K562 (cell line): Measurements from ENCODE around the gene CAPN14. TPM values are rescaled to one million over a fixed set of nuclear protein-coding genes. Genes with fewer than 3 reads are reported as not detected.
A peak's percentile ranks its signal among the peaks of the same experiment; 100 is the strongest.

Source experiments
- ATAC-seq: fragments of 200-7000 bp; cut with Tn5 transposase; 3 replicates; pipeline ENCODE4 v1.9.1; 2020; ENCODE audit warnings: moderate library complexity
- BruUV-seq: library from RNA; stranded (reverse); fragments of 400-500 nt; replicated peaks from 2 replicates; lab custom pipeline; 2021; lab: Mats Ljungman, UMichigan
- CTCF ChIA-PET: fragments of 300-600 bp; formaldehyde crosslinking; extraction: SDS; loops from one replicate; lab custom pipeline; 2021; ENCODE audit warnings: low intra/inter-chr PET ratio; lab: Yijun Ruan, JAX
- POLR2A ChIA-PET: fragments of 300-600, 350-650 bp; sonication (Branson Sonifier 250); formaldehyde crosslinking; extraction: SDS; loops from one replicate; lab custom pipeline; 2021; ENCODE audit warnings: antibody characterized with exemption, inconsistent platforms; lab: Yijun Ruan, JAX
- DNase-seq, 4 experiments: peaks; one replicate each; pipeline versions ENCODE4 v3.0.0 to v3.0.0-alpha.2; 2011 to 2018; ENCODE audit warnings: low spot score in 3 of 4, mixed read lengths in 3 of 4; ENCODE audit errors: extremely low read depth in 1 of 4
- FAIRE-seq: peaks from 2 replicates; lab custom pipeline; 2011; peaks lifted over from hg19 to GRCh38; lab: Jason Lieb, UNC
- H2AFZ ChIP-seq: 2 replicates; pipeline ENCODE4 v1.6.0; 2011; ENCODE audit warnings: low read depth, low read length, control low read depth, inconsistent platforms
- H3K27ac ChIP-seq: fragments of 200-600 bp; 3 replicates; pipeline ENCODE4 v1.8.0; 2011; ENCODE audit warnings: low read depth, mild to moderate bottlenecking, control low read depth, inconsistent platforms, low read length, moderate library complexity, mixed read lengths; ENCODE audit errors: extremely low read depth
- H3K27me3 ChIP-seq, 2 experiments: fragments of 300-600 bp in 1 of 2; 2 replicates in 1 of 2; 3 replicates in 1 of 2; pipeline versions ENCODE4 v1.6.0 to v1.8.0; 2011; ENCODE audit warnings: inconsistent platforms in 2 of 2, low read length in 2 of 2, mild to moderate bottlenecking in 1 of 2, mixed read lengths in 1 of 2, moderate library complexity in 1 of 2; ENCODE audit not compliant: control insufficient read depth in 2 of 2, insufficient read depth in 2 of 2
- H3K36me3 ChIP-seq: fragments of 300-600 bp; 3 replicates; pipeline ENCODE4 v1.8.0; 2011; ENCODE audit warnings: mild to moderate bottlenecking, low read length, inconsistent platforms; ENCODE audit not compliant: control insufficient read depth, insufficient read depth
- H3K4me1 ChIP-seq, 2 experiments: fragments of 200-600 bp in 1 of 2; replicated peaks in 1 of 2; 2 replicates in 1 of 2; 3 replicates in 1 of 2; pipeline versions ENCODE4 v1.5.1 to v1.8.0; 2011; ENCODE audit warnings: inconsistent platforms in 2 of 2, low read length in 2 of 2, mild to moderate bottlenecking in 1 of 2, mixed read lengths in 1 of 2, moderate library complexity in 1 of 2; ENCODE audit not compliant: control insufficient read depth in 2 of 2, insufficient read depth in 2 of 2
- H3K4me2 ChIP-seq: 2 replicates; pipeline ENCODE4 v1.6.1; 2011; ENCODE audit warnings: low read length, control low read depth, inconsistent platforms, mixed read lengths; ENCODE audit not compliant: insufficient read depth
- H3K4me3 ChIP-seq: fragments of 200-600 bp; sonication (generic), shearing (Covaris generic); 2 replicates; pipeline ENCODE4 v1.5.1; 2016; ENCODE audit warnings: control low read depth, inconsistent platforms
- H3K79me2 ChIP-seq: fragments of 200-600 bp; 3 replicates; pipeline ENCODE4 v1.8.0; 2011; ENCODE audit warnings: low read length, inconsistent platforms; ENCODE audit not compliant: control insufficient read depth, insufficient read depth
- H3K9ac ChIP-seq, 2 experiments: 2 replicates each; pipeline versions ENCODE4 v1.6.0 to v1.6.1; 2011; ENCODE audit warnings: low read depth in 2 of 2, low read length in 2 of 2, control low read depth in 1 of 2, inconsistent platforms in 1 of 2, mild to moderate bottlenecking in 1 of 2, mixed read lengths in 1 of 2; ENCODE audit not compliant: insufficient read depth in 1 of 2
- H3K9me1 ChIP-seq: one replicate; pipeline ENCODE4 v1.6.0; 2011; ENCODE audit warnings: inconsistent platforms, mild to moderate bottlenecking, low read length, moderate library complexity; ENCODE audit not compliant: control insufficient read depth, insufficient read depth
- H3K9me3 ChIP-seq: replicated peaks from 2 replicates; pipeline ENCODE4 v1.5.1; 2011; ENCODE audit warnings: low read depth, low read length, inconsistent platforms; ENCODE audit not compliant: control insufficient read depth, insufficient read depth
- H4K20me1 ChIP-seq: replicated peaks from 2 replicates; pipeline ENCODE4 v1.6.1; 2011; ENCODE audit warnings: low read length, inconsistent platforms, mixed read lengths; ENCODE audit not compliant: control insufficient read depth, insufficient read depth
- BRCA1 ChIP-seq, 2 experiments: fragments of 450-650 bp in 1 of 2; sonication (generic) in 1 of 2; formaldehyde crosslinking in 1 of 2; IDR thresholded peaks; 2 replicates each; pipeline versions ENCODE4 v1.5.0 to v1.6.1; 2017 to 2020; ENCODE audit warnings: mild to moderate bottlenecking in 1 of 2, missing genetic modification reagents in 1 of 2
- CTCF ChIP-seq, 3 experiments: IDR thresholded peaks in 2 of 3; conservative IDR thresholded peaks in 1 of 3; 2 replicates each; pipeline ENCODE4 v1.5.1; 2011 to 2012; ENCODE audit warnings: low read length in 3 of 3, mild to moderate bottlenecking in 3 of 3, control low read depth in 2 of 3, improper control_type of control experiment in 1 of 3, inconsistent platforms in 1 of 3, low read depth in 1 of 3, mixed read lengths in 1 of 3, moderate library complexity in 1 of 3; ENCODE audit not compliant: insufficient read depth in 2 of 3
- GATAD2A ChIP-seq: fragments of 450-650 bp; IDR thresholded peaks from 2 replicates; pipeline ENCODE4 v1.6.1; 2017
- HDAC2 ChIP-seq: fragments of 450-650 bp; IDR thresholded peaks from 2 replicates; pipeline ENCODE4 v1.6.1; 2016; ENCODE audit warnings: mild to moderate bottlenecking
- RAD21 ChIP-seq, 2 experiments: fragments of 250-450 bp in 1 of 2; fragments of 450-650 bp in 1 of 2; sonication (Bioruptor Pico) in 1 of 2; formaldehyde crosslinking in 1 of 2; IDR thresholded peaks in 1 of 2; conservative IDR thresholded peaks in 1 of 2; 2 replicates each; pipeline versions ENCODE4 v1.4.0 to v1.8.0; 2020 to 2022; ENCODE audit warnings: mild to moderate bottlenecking in 2 of 2, moderate library complexity in 1 of 2
- RFX5 ChIP-seq: IDR thresholded peaks from 2 replicates; pipeline ENCODE4 v1.6.1; 2011; ENCODE audit warnings: low read depth, mild to moderate bottlenecking, improper control_type of control experiment, low read length
- SMC3 ChIP-seq: conservative IDR thresholded peaks from 2 replicates; pipeline ENCODE4 v1.6.1; 2011; ENCODE audit warnings: low read depth, low read length, improper control_type of control experiment; ENCODE audit not compliant: insufficient read depth
- SP2 ChIP-seq: IDR thresholded peaks from 2 replicates; pipeline ENCODE4 v1.6.1; 2011; ENCODE audit warnings: mild to moderate bottlenecking, low read depth, low read length, moderate library complexity; ENCODE audit not compliant: poor library complexity, severe bottlenecking; ENCODE audit errors: extremely low read depth
- ZNF584 ChIP-seq: fragments of 200-800 bp; sonication (Bioruptor generic); IDR thresholded peaks from 2 replicates; pipeline ENCODE4 v1.6.1; 2016; ENCODE audit warnings: low read depth, mild to moderate bottlenecking, missing genetic modification characterization, missing compliant biosample characterization
- ZNF696 ChIP-seq: fragments of 250-450 bp; sonication (Bioruptor Pico); conservative IDR thresholded peaks from 2 replicates; pipeline ENCODE4 v1.4.0; 2020; ENCODE audit warnings: mild to moderate bottlenecking, moderate library complexity
- WGBS: fragments of 100-300 bp; shearing (Covaris generic); methylation state at CpG from one replicate; pipeline ENCODE4 v1.1.6; 2016; ENCODE audit warnings: low coverage, mixed read lengths; ENCODE audit not compliant: insufficient coverage; ENCODE audit errors: missing lambda C conversion rate; 5-methylcytosine and 5-hydroxymethylcytosine counted together
- in situ Hi-C: fragments of 300-500 bp; cut with MboI; formaldehyde crosslinking; loops from 4 replicates; pipeline ENCODE4 v1.15.0; 2018; ENCODE audit warnings: inconsistent platforms, mixed read lengths
- intact Hi-C: fragments of 100-400 bp; cut with micrococcal nuclease; formaldehyde crosslinking; loops from 2 replicates; pipeline ENCODE4 v1.14.2; 2022
- polyA plus RNA-seq, 8 experiments: library from polyadenylated mRNA; depleted of rRNA in 4 of 8; stranded (reverse) in 5 of 8; unstranded in 3 of 8; fragments of >200 nt; fragmentation: Nextera tagmentation in 2 of 8; fragmentation: Illumina TruSeq in 1 of 8; extraction: Ambion mirVana in 2 of 8; extraction: Trizol in 1 of 8; gene quantifications; 2 replicates each; pipeline versions ENCODE4 v1.2.1 to v1.2.3, GENCODE V29; 2011 to 2014; ENCODE audit warnings: inconsistent platforms in 1 of 8, missing spikeins in 1 of 8
- total RNA-seq, 7 experiments: library from RNA; depleted of rRNA in 6 of 7; stranded (reverse); fragments of >200 nt in 6 of 7; fragmentation: Illumina TruSeq in 2 of 7; extraction: Trizol in 2 of 7; gene quantifications; 2 replicates each; pipeline versions ENCODE4 v1.2.1 to v1.2.3, GENCODE V29; 2011 to 2021; ENCODE audit warnings: low replicate concordance in 1 of 7
- TF ChIP-seq, protein P1 (sequence below): sonication (generic); formaldehyde crosslinking; IDR thresholded peaks from 2 replicates; pipeline ENCODE4 v1.8.1; 2022; ENCODE audit warnings: missing genetic modification reagents

CAPN14 gene
- total and polyA plus RNA-seq, 9 of the 15 experiments (the other 6 are each of a cell fraction or from before 2014, with no cell fraction given), result not detected

DNA sequence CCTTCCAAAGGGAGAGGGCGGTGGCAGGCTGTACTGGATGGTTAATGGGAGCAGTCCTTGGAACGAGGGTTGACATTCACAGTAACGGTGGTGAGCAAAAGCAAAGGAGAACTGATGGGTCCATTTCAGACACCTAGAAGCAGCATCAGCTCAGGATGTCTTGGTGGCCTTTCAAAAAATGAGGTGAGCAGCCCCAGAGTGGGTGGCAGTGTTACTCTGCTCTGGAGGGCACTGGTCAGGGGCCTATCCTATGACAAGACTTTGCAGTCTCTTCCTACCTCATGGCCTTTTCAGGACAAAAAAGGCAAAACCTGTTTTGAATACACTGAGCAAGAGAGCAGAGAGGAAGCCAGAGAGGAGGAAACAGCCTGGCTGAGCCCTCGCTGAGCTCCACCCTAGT is 23.5 kb downstream of the CAPN14 start:
- ATAC-seq (no peak), FAIRE-seq (no peak), DNase-seq (no peak)
- Histone ChIP-seq H3K79me2 (no peaks in the 10 kb centered on the region), H3K36me3 (no peaks in the 10 kb centered on the region), H3K9me3 (no peaks in the 10 kb centered on the region), H3K27ac (no peak overlapping the region), H3K9me1 (no peaks in the 10 kb centered on the region), H2AFZ (no peak overlapping the region), H3K4me3 (no peak overlapping the region), H3K4me1 (no peaks in the 10 kb centered on the region), H3K27me3 (peaks cover 0 to 25% of the 10 kb centered on the region in 2 experiments; a peak in 3 of 5 replicates), H4K20me1 (no peaks in the 10 kb centered on the region), H3K4me2 (no peak overlapping the region), H3K9ac (no peak overlapping the region)
- BruUV-seq, result no TSS peak
- TF ChIP-seq RFX5, result no peak
- WGBS, result 0% methylated on average over 4 of the region's 4 CpGs
- intact Hi-C loops (no loop called here), in situ Hi-C loops (no loop called here)
- CTCF ChIA-PET, result no interaction called here
- POLR2A ChIA-PET, result no interaction called here

DNA sequence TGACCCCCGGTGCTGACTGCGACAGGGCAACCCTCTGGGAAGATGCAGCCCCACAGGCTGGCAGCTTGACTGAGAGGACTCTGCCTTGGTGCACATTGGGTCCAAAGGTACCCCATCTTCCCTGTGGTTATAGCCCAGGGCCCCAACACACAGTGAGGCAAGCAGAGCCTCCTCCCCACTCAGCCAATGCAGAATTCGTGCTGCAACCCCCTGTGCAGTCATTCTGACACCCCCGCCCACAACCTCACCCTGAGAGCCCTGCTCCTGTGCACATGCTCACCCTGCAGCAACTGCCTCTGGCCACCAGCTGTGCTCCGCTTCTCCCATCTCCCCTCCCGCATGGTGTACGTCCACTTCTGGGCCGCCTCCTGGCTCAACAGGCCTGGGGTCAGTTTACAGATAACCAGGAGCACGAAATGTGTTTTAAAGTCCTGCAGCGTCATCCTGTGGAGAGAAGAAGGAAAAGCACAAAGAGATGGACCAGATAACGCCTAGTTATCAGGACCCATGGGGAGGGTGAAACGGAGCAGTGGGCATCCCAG is 24.4 kb downstream of the CAPN14 start:
- Histone ChIP-seq H3K4me3 (no peak overlapping the region), H3K27me3 (peaks cover 0 to 25% of the 10 kb centered on the region in 2 experiments; a peak in 3 of 5 replicates), H4K20me1 (no peaks in the 10 kb centered on the region), H3K36me3 (no peaks in the 10 kb centered on the region), H3K9me3 (no peaks in the 10 kb centered on the region), H3K4me2 (no peak overlapping the region), H3K4me1 (no peaks in the 10 kb centered on the region), H3K27ac (no peak overlapping the region), H3K9ac (no peak overlapping the region), H3K9me1 (no peaks in the 10 kb centered on the region), H2AFZ (no peak overlapping the region), H3K79me2 (no peaks in the 10 kb centered on the region)
- in situ Hi-C loops, result no loop called here
- ChIA-PET POLR2A (interaction anchor here (0.5 to 0.7 kb wide), 2 partner anchors 20 to 1028 kb away, joined by 3 to 4 read pairs; no protein-coding TSS in a partner anchor), CTCF (interaction anchor here (0.8 kb wide), 1 partner anchor 480 kb away, joined by 4 read pairs; no protein-coding TSS in a partner anchor)
- intact Hi-C loops, result no loop called here
- ATAC-seq (peak; percentile 89), DNase-seq (peak; percentile 12 to 29 (median 20)), FAIRE-seq (no peak)
- 2% methylated on average over 10 of the region's 12 CpGs for WGBS
- no TSS peak for BruUV-seq
- TF ChIP-seq HDAC2 (no peak), ZNF696 (no peak), ZNF584 (CRISPR knock-in tag) (no peak), SP2 (no peak), RAD21 (CRISPR knock-in tag; conservative IDR thresholded peaks at IDR 0.05 in 1 of 2, IDR thresholded peaks at IDR 0.05 in 1 of 2) (peak in 1 of 2 experiments; percentile 33; a peak in 2 of 4 replicates), SMC3 (0 out of 2 replicates have a peak, but pooled peaks have one; percentile 15), GATAD2A (no peak), BRCA1 (IDR thresholded peaks at IDR 0.05) (no peak), BRCA1 (CRISPR knock-in tag; IDR thresholded peaks at IDR 0.05) (no peak), CTCF (IDR thresholded peaks at IDR 0.05 in 2 of 3, conservative IDR thresholded peaks at IDR 0.05 in 1 of 3; ENCODE audit: insufficient read depth in 2 of 3, low read depth in 1 of 3, low read length in 3 of 3) (peak; percentile 47 to 61 (median 49); a peak in 5 of 6 replicates)
- TF ChIP-seq, protein P1, sequence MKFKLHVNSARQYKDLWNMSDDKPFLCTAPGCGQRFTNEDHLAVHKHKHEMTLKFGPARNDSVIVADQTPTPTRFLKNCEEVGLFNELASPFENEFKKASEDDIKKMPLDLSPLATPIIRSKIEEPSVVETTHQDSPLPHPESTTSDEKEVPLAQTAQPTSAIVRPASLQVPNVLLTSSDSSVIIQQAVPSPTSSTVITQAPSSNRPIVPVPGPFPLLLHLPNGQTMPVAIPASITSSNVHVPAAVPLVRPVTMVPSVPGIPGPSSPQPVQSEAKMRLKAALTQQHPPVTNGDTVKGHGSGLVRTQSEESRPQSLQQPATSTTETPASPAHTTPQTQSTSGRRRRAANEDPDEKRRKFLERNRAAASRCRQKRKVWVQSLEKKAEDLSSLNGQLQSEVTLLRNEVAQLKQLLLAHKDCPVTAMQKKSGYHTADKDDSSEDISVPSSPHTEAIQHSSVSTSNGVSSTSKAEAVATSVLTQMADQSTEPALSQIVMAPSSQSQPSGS (CRISPR knock-in tag), result no peak
